Fibroblast of skin of scalp (primary cell): Measurements from ENCODE around the gene LACTBL1.

Source experiments
- DNase-seq: peaks from one replicate; pipeline ENCODE4 v3.0.0-alpha.2; 2013

The LACTBL1 gene

GRCh38 chr1:22941257-22941656 lies 31.4 kb downstream of the LACTBL1 start:
- DNase-seq, result no peak

- DNase-seq, result no peak
These were observed 36.0 kb downstream of the LACTBL1 start for GRCh38 chr1:22936681-22937080.

- no peak for DNase-seq
These were observed 37.2 kb downstream of the LACTBL1 start for GRCh38 chr1:22935433-22935832.

GRCh38 chr1:22932803-22933470 lies 39.7 kb downstream of the LACTBL1 start:
- no peak for DNase-seq

- peak; percentile 53 for DNase-seq
These were observed 42.3 kb downstream of the LACTBL1 start for GRCh38 chr1:22930240-22930912.

GRCh38 chr1:22925111-22925510 lies 47.6 kb downstream of the LACTBL1 start:
- no peak for DNase-seq

- DNase-seq, result no peak
These were observed 50.0 kb downstream of the LACTBL1 start for GRCh38 chr1:22922640-22923039.

GRCh38 chr1:22921452-22922126 lies 51.1 kb downstream of the LACTBL1 start:
- no peak for DNase-seq

GRCh38 chr1:22920734-22921451 lies 51.8 kb downstream of the LACTBL1 start:
- no peak for DNase-seq

GRCh38 chr1:22920026-22920733 lies 52.5 kb downstream of the LACTBL1 start:
- DNase-seq, result no peak

GRCh38 chr1:22919341-22920025 lies 53.2 kb downstream of the LACTBL1 start:
- DNase-seq, result peak; percentile 48

- no peak for DNase-seq
These were observed 54.0 kb downstream of the LACTBL1 start for GRCh38 chr1:22918644-22919043.

- DNase-seq, result no peak
These were observed 54.7 kb downstream of the LACTBL1 start for GRCh38 chr1:22917989-22918388.

- no peak for DNase-seq
These were observed 56.2 kb downstream of the LACTBL1 start for GRCh38 chr1:22916471-22916820.

- DNase-seq, result no peak
These were observed 56.7 kb downstream of the LACTBL1 start for GRCh38 chr1:22915816-22916470.

- no peak for DNase-seq
These were observed 57.4 kb downstream of the LACTBL1 start for GRCh38 chr1:22915231-22915630.

- DNase-seq, result no peak
These were observed 57.9 kb downstream of the LACTBL1 start for GRCh38 chr1:22914633-22915217.

- no peak for DNase-seq
These were observed 58.5 kb downstream of the LACTBL1 start for GRCh38 chr1:22914156-22914555.

GRCh38 chr1:22913421-22914141 lies 59.1 kb downstream of the LACTBL1 start:
- no peak for DNase-seq

- no peak for DNase-seq
These were observed 60.4 kb downstream of the LACTBL1 start for GRCh38 chr1:22912311-22912710.
